Stimulated activated CD8-positive, alpha-beta memory T cell treated with anti-CD3 and anti-CD28 coated beads, Interleukin-12 subunit alpha, Interleukin-12 subunit beta, amount 100 ng/mL, for 4 hours (primary cell): Measurements from ENCODE around the gene DNAAF6.

Experiments used
- DNase-seq: peaks from one replicate; pipeline ENCODE4 v3.0.0-alpha.2; 2020; ENCODE audit warnings: low read depth

Gene DNAAF6

GRCh38 chrX:107293056-107293455, 86.6 kb downstream of the DNAAF6 start:
- no peak for DNase-seq
